Peyer's patch (tissue), 4 donors: Measurements from ENCODE around the gene TMEM100. TPM values are rescaled to one million over a fixed set of nuclear protein-coding genes. Genes with fewer than 3 reads are reported as not detected.
"Not testable (repeated sequence)": the region's sequence is repeated elsewhere in the genome, so short reads cannot be mapped to it uniquely, and the experiment has no call there.

ENCODE experiments used
- DNase-seq, 3 donors: peaks; one replicate each; pipeline ENCODE4 v3.0.0-alpha.2; 2017 to 2019
- H3K27ac ChIP-seq, 4 donors: fragments of 200-600 bp; sonication (generic); one replicate each; pipeline ENCODE4 v1.5.1; 2016 to 2019
- H3K27me3 ChIP-seq, 2 donors: fragments of 200-600 bp; sonication (generic); one replicate each; pipeline ENCODE4 v1.5.1; 2019
- H3K36me3 ChIP-seq, 3 donors: fragments of 200-600 bp; sonication (generic); one replicate each; pipeline ENCODE4 v1.5.1; 2016 to 2019
- H3K4me1 ChIP-seq, 4 donors: fragments of 200-600 bp; sonication (generic); one replicate each; pipeline ENCODE4 v1.5.1; 2016 to 2019
- H3K4me3 ChIP-seq, 4 donors: fragments of 200-600 bp; sonication (generic); 1 replicate in 3 of 4; 2 replicates in 1 of 4; pipeline ENCODE4 v1.5.1; 2016 to 2019; ENCODE audit warnings: mild to moderate bottlenecking in 1 of 4
- H3K9me3 ChIP-seq, 4 donors: fragments of 200-600 bp; sonication (generic); one replicate each; pipeline ENCODE4 v1.5.1; 2016 to 2019; ENCODE audit warnings: mild to moderate bottlenecking in 1 of 4
- CTCF ChIP-seq, 6 experiments: fragments of 450-650 bp in 4 of 6; fragments of 200-600 bp in 2 of 6; sonication (generic) in 1 of 6; IDR thresholded peaks; one replicate each; pipeline ENCODE4 v1.5.1; 2017 to 2019; ENCODE audit warnings: antibody characterized with exemption in 6 of 6, mild to moderate bottlenecking in 3 of 6, moderate library complexity in 1 of 6
- POLR2A ChIP-seq, 2 donors: fragments of 450-650 bp; IDR thresholded peaks; one replicate each; pipeline ENCODE4 v1.5.1; 2017; ENCODE audit warnings: antibody characterized with exemption in 2 of 2, mild to moderate bottlenecking in 2 of 2, moderate library complexity in 2 of 2
- total RNA-seq, 4 donors: library from RNA; depleted of rRNA; stranded (reverse); fragments of >200 nt; gene quantifications; one replicate each; pipeline ENCODE4 v1.1.0, GENCODE V29; 2016

Gene TMEM100
- total RNA-seq, 4 donors from 2014 or later = 4.4 to 18.2 (median 4.8) TPM

DNA sequence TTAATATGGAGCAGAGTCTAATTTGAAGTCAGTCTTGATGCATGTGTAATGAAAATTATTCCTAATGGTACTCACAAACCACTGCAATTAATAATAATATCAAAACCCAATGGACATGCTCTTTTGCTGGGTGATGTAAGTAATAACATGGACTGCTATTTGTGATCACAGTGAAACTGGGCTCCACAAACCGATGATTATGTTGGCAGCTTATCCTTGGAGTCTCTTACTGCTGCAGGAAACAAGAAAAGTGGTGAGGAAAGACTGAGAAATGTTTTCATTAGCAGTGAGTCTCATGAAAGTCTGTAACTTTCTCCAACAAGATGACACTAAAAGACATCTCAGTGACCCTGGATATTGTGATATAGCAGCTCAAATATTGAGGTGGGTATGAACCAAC is 45.2 kb downstream of the TMEM100 start:
- H3K27ac ChIP-seq = no peak overlapping the region
- no peaks in the 10 kb centered on the region for H3K27me3 ChIP-seq
- H3K9me3 ChIP-seq = no peaks in the 10 kb centered on the region
- DNase-seq = no peak
- H3K4me1 ChIP-seq = no peaks in the 10 kb centered on the region
- no peaks in the 10 kb centered on the region for H3K36me3 ChIP-seq
- TF ChIP-seq POLR2A (IDR thresholded peaks at IDR 0.05) = no peak
- TF ChIP-seq CTCF (IDR thresholded peaks at IDR 0.05) = no peak
- H3K4me3 ChIP-seq = no peak overlapping the region

DNA sequence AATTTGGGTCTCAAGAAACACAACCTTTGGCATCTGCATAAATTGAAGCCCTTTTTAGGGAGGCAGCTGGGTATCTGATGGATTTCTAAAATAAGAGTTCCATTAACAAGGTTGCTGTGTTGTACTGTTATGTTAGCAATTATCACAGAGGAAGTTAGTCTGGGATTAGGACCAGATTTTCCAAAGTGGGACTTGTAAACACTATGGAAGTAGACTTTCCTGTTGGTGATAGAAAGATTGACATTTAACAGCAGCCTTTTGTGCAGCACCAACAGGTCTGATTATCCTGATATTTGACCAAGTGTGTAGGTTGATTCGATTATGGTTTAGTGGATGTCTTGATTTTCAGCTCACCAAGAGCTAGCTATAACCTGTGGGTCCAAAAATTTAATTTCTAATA is 46.4 kb downstream of the TMEM100 start:
- Histone ChIP-seq H3K4me1 (no peaks in the 10 kb centered on the region), H3K4me3 (no peak overlapping the region), H3K27ac (no peak overlapping the region), H3K9me3 (no peaks in the 10 kb centered on the region), H3K36me3 (no peaks in the 10 kb centered on the region), H3K27me3 (no peaks in the 10 kb centered on the region)
- TF ChIP-seq POLR2A (IDR thresholded peaks at IDR 0.05) (no peak), CTCF (IDR thresholded peaks at IDR 0.05) (no peak)
- no peak for DNase-seq

GRCh38 chr17:55673743-55674506 is 48.7 kb downstream of the TMEM100 start:
- no peaks in the 10 kb centered on the region for H3K36me3 ChIP-seq
- DNase-seq = no peak

DNA sequence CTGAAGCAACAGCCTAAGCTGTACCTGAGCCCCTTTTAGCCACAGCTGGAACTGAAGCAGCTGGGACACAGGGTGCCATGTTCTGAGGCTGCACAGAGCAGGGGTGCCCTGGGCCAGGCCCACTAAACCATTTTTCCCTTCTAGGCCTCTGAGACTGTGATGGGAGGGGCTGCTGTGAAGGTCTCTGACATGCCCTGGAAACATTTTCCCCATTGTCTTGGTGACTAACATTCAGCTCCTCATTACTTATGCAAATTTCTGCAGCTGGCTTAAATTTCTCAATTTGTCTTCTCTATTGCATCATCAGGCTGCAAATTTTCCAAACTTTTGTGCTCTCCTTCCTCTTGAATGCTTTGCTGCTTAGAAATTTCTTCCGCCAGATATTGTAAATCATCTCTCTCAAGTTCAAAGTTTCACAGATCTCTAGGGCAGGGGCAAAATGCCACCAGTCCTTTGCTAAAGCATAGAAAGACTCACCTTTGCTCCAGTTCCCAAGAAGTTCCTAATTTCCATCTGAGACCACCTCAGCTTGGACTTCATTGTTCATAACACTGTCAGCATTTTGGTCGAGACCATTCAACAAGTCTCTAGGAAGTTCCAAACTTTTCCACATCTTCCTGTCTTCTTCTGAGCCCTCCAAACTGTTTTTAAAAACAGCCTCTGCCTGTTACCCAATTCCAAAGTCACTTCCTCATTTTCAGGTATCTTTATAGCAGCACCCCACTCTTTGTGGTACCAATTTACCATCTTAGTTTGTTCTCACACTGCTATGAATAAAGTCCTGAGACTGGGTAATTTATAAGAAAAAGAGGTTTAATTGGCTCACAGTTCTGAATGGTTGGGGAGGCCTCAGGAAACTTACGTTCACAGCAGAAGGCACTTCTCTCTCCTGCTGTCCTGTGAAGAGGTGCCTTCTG is 49.8 kb downstream of the TMEM100 start:
- Histone ChIP-seq H3K4me1 (peaks cover 0 to 3% (median 0%) of the 10 kb centered on the region in 4 donors), H3K4me3 (no peak overlapping the region), H3K27ac (peak overlapping the region in 2 of 4 donors; percentile 10 to 26), H3K9me3 (no peaks in the 10 kb centered on the region), H3K36me3 (no peaks in the 10 kb centered on the region), H3K27me3 (no peaks in the 10 kb centered on the region)
- TF ChIP-seq POLR2A (IDR thresholded peaks at IDR 0.05) = no peak
- no peak for TF ChIP-seq CTCF (IDR thresholded peaks at IDR 0.05)
- DNase-seq = no peak

More at GRCh38 chr17:55673743-55674506, 48.7 kb downstream of the TMEM100 start:
- TF ChIP-seq CTCF (IDR thresholded peaks at IDR 0.05) = no peak
- no peak for TF ChIP-seq POLR2A (IDR thresholded peaks at IDR 0.05)
- Histone ChIP-seq H3K4me3 (no peak overlapping the region), H3K27ac (no peak overlapping the region), H3K27me3 (no peaks in the 10 kb centered on the region), H3K4me1 (no peaks in the 10 kb centered on the region), H3K9me3 (no peaks in the 10 kb centered on the region)

DNA sequence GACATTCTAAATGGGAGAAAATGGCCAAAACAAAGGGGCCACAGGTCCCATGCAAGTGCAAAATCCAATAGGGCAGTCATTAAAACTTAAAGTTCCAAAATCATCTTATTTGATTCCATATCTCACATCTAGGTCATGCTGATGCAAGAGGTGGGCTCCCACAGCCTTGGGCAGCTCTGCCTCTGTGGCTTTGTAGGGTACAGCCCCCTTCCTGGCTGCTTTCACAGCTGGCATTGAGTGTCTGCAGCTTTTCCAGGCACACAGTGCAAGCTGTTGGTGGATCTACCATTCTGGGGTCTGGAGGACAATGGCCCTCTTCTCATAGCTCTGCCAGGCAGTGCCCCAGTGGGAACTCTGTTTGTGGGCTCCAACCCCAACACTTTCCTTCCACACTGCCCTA is 50.7 kb downstream of the TMEM100 start:
- H3K4me3 ChIP-seq, H3K27ac ChIP-seq, H3K9me3 ChIP-seq, DNase-seq, H3K27me3 ChIP-seq, H3K36me3 ChIP-seq, H3K4me1 ChIP-seq: not testable (repeated sequence)

Other genes starting within 250 kb of the TMEM100 start
- not detected for gene SMIM36, start 211.4 kb downstream of the TMEM100 start, total RNA-seq
- 10 to 100 TPM; 16.0 to 35.5 (median 26.5) TPM for gene PCTP, start 28.2 kb upstream of the TMEM100 start, total RNA-seq